Retina (tissue), 1 donor: ENCODE measurements around the gene TIMM8A.

Experiments
- DNase-seq: peaks from one replicate; pipeline ENCODE4 v3.0.0-alpha.2; 2016

TIMM8A gene

GRCh38 chrX:101348452-101349192 is at the start of gene TIMM8A:
Gene TIMM8A, minus strand, starts transcription at chrX:101348742. Its CDS starts 78 bp downstream, at chrX:101348664.
- DNase-seq = peak; percentile 84

GRCh38 chrX:101397779-101398178 is 49.2 kb upstream of the TIMM8A start:
- no peak for DNase-seq

- no peak for DNase-seq
Observed at GRCh38 chrX:101395789-101396188, 47.2 kb upstream of the TIMM8A start.

GRCh38 chrX:101394372-101394771 is 45.8 kb upstream of the TIMM8A start:
- no peak for DNase-seq

GRCh38 chrX:101393530-101394305 is 45.2 kb upstream of the TIMM8A start:
- no peak for DNase-seq

- DNase-seq = no peak
Observed at GRCh38 chrX:101391831-101392230, 43.3 kb upstream of the TIMM8A start.

- DNase-seq = peak; percentile 82
Observed at GRCh38 chrX:101390664-101391525, 42.4 kb upstream of the TIMM8A start, which contains the start of gene RPL36A. Gene RPL36A, plus strand, starts transcription at chrX:101391011. Its CDS starts 33 bp downstream, at chrX:101391044.

- DNase-seq = no peak
Observed at GRCh38 chrX:101388604-101389003, 40.1 kb upstream of the TIMM8A start.

- DNase-seq = no peak
Observed at GRCh38 chrX:101386542-101386885, 38.0 kb upstream of the TIMM8A start.

- no peak for DNase-seq
Observed at GRCh38 chrX:101385795-101386541, 37.4 kb upstream of the TIMM8A start, which contains the start of gene BTK. Gene BTK, minus strand, starts transcription at chrX:101386191. Its CDS starts 10,907 bp downstream, at chrX:101375284.

- no peak for DNase-seq
Observed at GRCh38 chrX:101385026-101385684, 36.6 kb upstream of the TIMM8A start.

GRCh38 chrX:101383679-101384205 is 35.2 kb upstream of the TIMM8A start:
- DNase-seq = no peak

- DNase-seq = no peak
Observed at GRCh38 chrX:101377547-101377946, 29.0 kb upstream of the TIMM8A start.

- no peak for DNase-seq
Observed at GRCh38 chrX:101370888-101371504, 22.5 kb upstream of the TIMM8A start.

GRCh38 chrX:101369687-101370086 is 21.1 kb upstream of the TIMM8A start:
- no peak for DNase-seq

- no peak for DNase-seq
Observed at GRCh38 chrX:101368800-101369199, 20.3 kb upstream of the TIMM8A start.

- no peak for DNase-seq
Observed at GRCh38 chrX:101365301-101365795, 16.8 kb upstream of the TIMM8A start.

GRCh38 chrX:101362757-101363156 is 14.2 kb upstream of the TIMM8A start:
- DNase-seq = no peak

GRCh38 chrX:101362116-101362515 is 13.6 kb upstream of the TIMM8A start:
- DNase-seq = no peak

- DNase-seq = no peak
Observed at GRCh38 chrX:101360390-101360789, 11.8 kb upstream of the TIMM8A start.

- DNase-seq = no peak
Observed at GRCh38 chrX:101359966-101360365, 11.4 kb upstream of the TIMM8A start.
